HEK293T (cell line): ENCODE measurements around the gene INO80B.

Experiments used
- CTCF ChIA-PET: fragments of 350-600 bp; formaldehyde crosslinking; extraction: SDS; loops from one replicate; lab custom pipeline; 2021; ENCODE audit warnings: antibody characterized with exemption, inconsistent platforms; lab: Yijun Ruan, JAX
- POLR2A ChIA-PET: fragments of 350-600 bp; formaldehyde crosslinking; extraction: SDS; loops from one replicate; lab custom pipeline; 2020; ENCODE audit warnings: antibody characterized with exemption, inconsistent platforms; lab: Yijun Ruan, JAX
- DNase-seq: peaks from one replicate; pipeline ENCODE4 v3.0.0; 2012; ENCODE audit warnings: mixed read lengths; ENCODE audit errors: extremely low spot score
- ARNT ChIP-seq: fragments of 450-650 bp; IDR thresholded peaks from 2 replicates; pipeline ENCODE4 v1.6.1; 2017; ENCODE audit warnings: mild to moderate bottlenecking
- BHLHE40 ChIP-seq: fragments of 450-650 bp; IDR thresholded peaks from 2 replicates; pipeline ENCODE4 v1.6.1; 2016; ENCODE audit warnings: mild to moderate bottlenecking, moderate library complexity, borderline replicate concordance
- CTBP1 ChIP-seq: fragments of 450-650 bp; IDR thresholded peaks from 2 replicates; pipeline ENCODE4 v1.6.1; 2016; ENCODE audit warnings: borderline replicate concordance
- ELF4 ChIP-seq: fragments of 450-650 bp; IDR thresholded peaks from 2 replicates; pipeline ENCODE4 v1.6.1; 2017; ENCODE audit warnings: antibody characterized with exemption
- FOXA1 ChIP-seq: fragments of 450-650 bp; IDR thresholded peaks from 2 replicates; pipeline ENCODE4 v1.6.1; 2016; ENCODE audit warnings: mild to moderate bottlenecking
- FOXK2 ChIP-seq: fragments of 450-650 bp; IDR thresholded peaks from 2 replicates; pipeline ENCODE4 v1.6.1; 2016; ENCODE audit warnings: mild to moderate bottlenecking
- FOXM1 ChIP-seq: fragments of 450-650 bp; IDR thresholded peaks from 2 replicates; pipeline ENCODE4 v1.6.1; 2017; ENCODE audit warnings: mild to moderate bottlenecking, borderline replicate concordance
- HDGF ChIP-seq: fragments of 450-650 bp; IDR thresholded peaks from 2 replicates; pipeline ENCODE4 v1.6.1; 2017; ENCODE audit warnings: antibody characterized with exemption, borderline replicate concordance
- L3MBTL2 ChIP-seq: fragments of 450-650 bp; conservative IDR thresholded peaks from 2 replicates; pipeline ENCODE4 v1.6.1; 2016; ENCODE audit warnings: mild to moderate bottlenecking
- LEF1 ChIP-seq: fragments of 450-650 bp; IDR thresholded peaks from 2 replicates; pipeline ENCODE4 v1.6.1; 2017; ENCODE audit warnings: mild to moderate bottlenecking, borderline replicate concordance
- NFRKB ChIP-seq: fragments of 450-650 bp; IDR thresholded peaks from 2 replicates; pipeline ENCODE4 v1.6.1; 2016; ENCODE audit warnings: mild to moderate bottlenecking, moderate library complexity
- PKNOX1 ChIP-seq: fragments of 450-650 bp; IDR thresholded peaks from 2 replicates; pipeline ENCODE4 v1.6.1; 2016
- SP1 ChIP-seq: fragments of 450-650 bp; IDR thresholded peaks from 2 replicates; pipeline ENCODE4 v1.6.1; 2017
- SUZ12 ChIP-seq: fragments of 450-650 bp; IDR thresholded peaks from 2 replicates; pipeline ENCODE4 v1.6.1; 2016; ENCODE audit warnings: mild to moderate bottlenecking
- TARDBP ChIP-seq: fragments of 450-650 bp; IDR thresholded peaks from 2 replicates; pipeline ENCODE4 v1.6.1; 2016
- ZNF384 ChIP-seq: fragments of 450-650 bp; IDR thresholded peaks from 2 replicates; pipeline ENCODE4 v1.6.1; 2016

The INO80B gene

GRCh38 chr2:74428675-74429074 is 26.2 kb upstream of the INO80B start:
- ChIA-PET CTCF (no interaction called here), POLR2A (interaction anchor here (1.0 to 3.8 kb wide), 2 partner anchors 11 to 26 kb away, joined by 3 to 18 read pairs; partner anchors contain the start of gene INO80B)
- TF ChIP-seq NFRKB (no peak), TARDBP (no peak), FOXK2 (no peak), LEF1 (no peak), ARNT (no peak), ELF4 (no peak), L3MBTL2 (no peak), BHLHE40 (no peak), CTBP1 (no peak), SP1 (no peak), PKNOX1 (no peak), FOXA1 (no peak), FOXM1 (no peak), SUZ12 (no peak), HDGF (no peak), ZNF384 (no peak)
- DNase-seq = no peak

GRCh38 chr2:74429487-74430451 is 25.1 kb upstream of the INO80B start:
- no peak for DNase-seq
- TF ChIP-seq HDGF = no peak
- TF ChIP-seq ZNF384 = no peak
- TF ChIP-seq ARNT = no peak
- no peak for TF ChIP-seq SUZ12
- TF ChIP-seq ELF4 = no peak
- no peak for TF ChIP-seq PKNOX1
- TF ChIP-seq NFRKB = no peak
- TF ChIP-seq L3MBTL2 = no peak
- TF ChIP-seq FOXK2 = no peak
- no peak for TF ChIP-seq FOXA1
- TF ChIP-seq CTBP1 = no peak
- ChIA-PET CTCF (no interaction called here), POLR2A (interaction anchor here (0.9 to 3.8 kb wide), 3 partner anchors 10 to 38 kb away, joined by 3 to 18 read pairs (median 3); partner anchors contain the start of gene INO80B)

- DNase-seq = no peak
- ChIA-PET CTCF (no interaction called here), POLR2A (interaction anchor here (0.9 to 3.8 kb wide), 4 partner anchors 9 to 28 kb away, joined by 3 to 18 read pairs (median 8); partner anchors contain the start of genes INO80B and WBP1)
- no peak for TF ChIP-seq ARNT
- TF ChIP-seq NFRKB = no peak
Measured at GRCh38 chr2:74430502-74430901, 24.4 kb upstream of the INO80B start.

- DNase-seq = no peak
- CTCF ChIA-PET = no interaction called here
- POLR2A ChIA-PET = interaction anchor here (1.7 kb wide), 1 partner anchor 22 kb away, joined by 6 read pairs; the partner anchor contains the start of gene WBP1
Measured at GRCh38 chr2:74436111-74436805, 18.6 kb upstream of the INO80B start.

GRCh38 chr2:74436848-74437695 is 17.8 kb upstream of the INO80B start:
- ChIA-PET POLR2A (no interaction called here), CTCF (no interaction called here)
- TF ChIP-seq L3MBTL2 = no peak
- TF ChIP-seq ZNF384 = no peak
- no peak for TF ChIP-seq LEF1
- no peak for TF ChIP-seq FOXM1
- no peak for DNase-seq

More at GRCh38 chr2:74436111-74436805, 18.6 kb upstream of the INO80B start:
- no peak for TF ChIP-seq TARDBP
- TF ChIP-seq L3MBTL2 = no peak
- no peak for TF ChIP-seq LEF1
- TF ChIP-seq SUZ12 = no peak

- no peak for DNase-seq
- no peak for TF ChIP-seq TARDBP
- no peak for TF ChIP-seq SUZ12
- no peak for TF ChIP-seq FOXA1
- no peak for TF ChIP-seq ZNF384
- TF ChIP-seq ARNT = no peak
- TF ChIP-seq HDGF = no peak
- no peak for TF ChIP-seq ELF4
- TF ChIP-seq FOXK2 = no peak
- TF ChIP-seq BHLHE40 = no peak
- TF ChIP-seq LEF1 = no peak
- TF ChIP-seq NFRKB = no peak
- no peak for TF ChIP-seq SP1
- ChIA-PET CTCF (no interaction called here), POLR2A (interaction anchor here (3.6 kb wide), 1 partner anchor 17 kb away, joined by 81 read pairs; the partner anchor contains the start of genes INO80B and WBP1)
Measured at GRCh38 chr2:74438248-74438647, 16.6 kb upstream of the INO80B start.
